Uterus (tissue), 2 donors: Measurements from ENCODE around the gene IGF1R.

Experiments used
- CTCF ChIP-seq, 4 experiments: fragments of 200-600 bp in 2 of 4; fragments of 450-650 bp in 2 of 4; sonication (generic) in 2 of 4; IDR thresholded peaks; one replicate each; pipeline ENCODE4 v1.5.1; 2016 to 2019; ENCODE audit warnings: antibody characterized with exemption in 4 of 4, mild to moderate bottlenecking in 2 of 4, moderate library complexity in 1 of 4
- POLR2A ChIP-seq, 2 donors: fragments of 450-650 bp; IDR thresholded peaks; one replicate each; pipeline ENCODE4 v1.6.1; 2016; ENCODE audit warnings: antibody characterized with exemption in 2 of 2, mild to moderate bottlenecking in 1 of 2, moderate library complexity in 1 of 2

- no peak for TF ChIP-seq CTCF (IDR thresholded peaks at IDR 0.05)
- TF ChIP-seq POLR2A (IDR thresholded peaks at IDR 0.05) = no peak
Measured at GRCh38 chr15:98746375-98747155, 98.2 kb downstream of the IGF1R start.
